ENCODE data around the gene ELMO1.
A peak's percentile ranks its signal among the peaks of the same experiment; 100 is the strongest.

ELMO1 gene

DNA sequence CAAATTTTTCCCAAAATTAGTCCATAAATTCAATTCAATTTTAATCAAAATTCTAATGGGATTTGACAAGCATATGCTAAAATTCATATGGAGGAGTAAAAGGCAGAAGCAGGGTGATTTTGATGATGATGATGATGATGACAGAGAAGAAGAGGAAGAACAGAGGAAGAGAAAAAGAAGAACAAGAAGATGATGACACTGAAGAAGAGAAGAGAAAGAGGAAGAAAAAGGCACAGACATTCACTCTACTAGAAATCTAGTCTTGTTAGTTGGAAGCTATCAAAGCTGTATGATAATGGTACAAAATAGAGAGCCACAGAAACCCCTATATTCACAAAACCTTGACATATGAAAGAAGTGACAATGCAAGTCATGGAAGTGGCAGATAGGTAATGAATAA, 157.9 kb downstream of the ELMO1 start:
- DNase-seq = no peak

DNA sequence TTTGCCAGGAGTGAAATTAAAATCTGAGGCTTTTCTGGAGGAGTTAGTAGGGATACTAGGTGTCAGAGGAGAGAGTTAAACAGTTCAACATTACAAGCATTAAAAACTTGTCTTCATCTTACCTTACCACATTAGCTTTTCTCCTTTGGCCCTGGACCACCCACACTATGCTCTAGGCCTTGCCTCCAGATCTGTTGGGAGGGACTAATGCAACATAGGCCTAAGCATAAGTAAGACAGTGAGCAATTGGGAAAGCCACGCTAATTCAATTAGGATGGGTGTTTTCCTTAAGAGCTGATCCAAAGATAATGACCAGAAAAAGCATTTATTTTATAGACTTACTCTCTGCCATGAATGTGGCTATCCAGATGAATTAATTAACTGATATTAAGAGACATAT, 158.9 kb downstream of the ELMO1 start:
- no peak for DNase-seq

DNA sequence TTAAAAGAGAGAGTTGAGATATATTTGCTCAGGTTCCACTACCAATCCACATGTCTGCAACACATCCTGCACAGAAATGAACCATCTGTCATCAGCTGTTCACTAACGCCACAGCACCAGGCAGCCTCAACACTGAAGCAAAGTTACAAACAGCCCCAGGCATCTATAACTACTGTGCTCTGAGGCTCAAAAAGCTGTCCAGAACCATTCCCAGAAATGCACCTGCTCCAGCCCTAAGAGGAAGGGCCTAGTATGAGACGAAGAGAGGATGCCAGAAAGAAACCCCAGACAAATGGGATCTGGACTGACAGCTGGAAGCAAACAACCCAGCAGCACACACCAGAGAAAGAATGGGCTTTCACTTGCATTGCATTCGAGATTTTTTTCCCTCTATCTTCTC, 159.3 kb downstream of the ELMO1 start:
- no peak for DNase-seq

DNA sequence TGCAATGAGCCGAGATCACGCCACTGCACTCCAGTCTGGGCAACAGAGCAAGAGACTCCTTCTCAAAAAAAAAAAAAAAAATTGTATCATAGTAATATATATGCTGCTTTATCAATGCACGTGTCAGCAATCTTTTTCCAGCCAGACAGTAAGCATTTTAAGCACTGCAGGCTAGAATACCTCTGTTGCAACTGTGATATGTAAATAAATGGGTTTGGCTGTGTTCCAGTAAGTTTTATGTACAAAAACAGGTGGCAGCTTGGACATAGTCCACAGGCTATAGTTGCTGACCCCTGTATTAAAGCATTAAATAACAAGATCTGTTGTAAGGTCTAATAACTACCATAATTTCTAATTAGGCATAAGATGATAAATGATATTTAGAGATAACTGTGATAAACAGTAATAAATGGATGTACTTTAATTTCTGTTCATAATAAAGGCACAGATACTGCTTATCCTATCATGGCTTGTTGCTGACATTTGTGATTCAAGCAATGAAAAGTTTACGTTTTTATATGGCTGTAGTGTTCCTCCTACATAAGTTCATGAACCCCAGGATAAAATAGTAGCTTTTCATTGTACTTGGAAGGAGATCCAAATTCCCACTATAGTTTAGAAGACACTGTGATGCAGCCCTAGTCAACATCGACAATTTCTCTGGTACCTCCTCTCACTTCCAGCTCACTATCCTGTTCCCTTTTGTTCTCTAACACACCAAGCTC, 161.4 kb downstream of the ELMO1 start:
- no peak for DNase-seq

DNA sequence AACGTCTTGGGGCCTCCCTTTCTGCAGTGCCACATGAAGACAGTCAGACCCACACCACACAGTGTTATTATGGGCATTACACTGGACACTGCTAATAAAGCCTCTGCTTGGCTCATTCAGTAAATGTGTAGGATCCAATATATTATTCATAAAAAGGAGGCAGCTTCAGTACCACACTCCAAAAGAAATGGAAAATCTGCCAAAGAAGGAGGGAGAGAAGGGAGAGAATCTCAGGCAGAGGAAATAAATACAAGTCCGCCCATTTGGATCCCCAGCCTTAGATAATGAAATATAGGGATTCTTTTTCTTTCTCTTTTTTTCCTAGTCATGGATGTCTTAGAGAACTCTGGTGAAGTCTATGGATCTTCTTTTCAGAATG, 162.2 kb downstream of the ELMO1 start:
- no peak for DNase-seq

DNA sequence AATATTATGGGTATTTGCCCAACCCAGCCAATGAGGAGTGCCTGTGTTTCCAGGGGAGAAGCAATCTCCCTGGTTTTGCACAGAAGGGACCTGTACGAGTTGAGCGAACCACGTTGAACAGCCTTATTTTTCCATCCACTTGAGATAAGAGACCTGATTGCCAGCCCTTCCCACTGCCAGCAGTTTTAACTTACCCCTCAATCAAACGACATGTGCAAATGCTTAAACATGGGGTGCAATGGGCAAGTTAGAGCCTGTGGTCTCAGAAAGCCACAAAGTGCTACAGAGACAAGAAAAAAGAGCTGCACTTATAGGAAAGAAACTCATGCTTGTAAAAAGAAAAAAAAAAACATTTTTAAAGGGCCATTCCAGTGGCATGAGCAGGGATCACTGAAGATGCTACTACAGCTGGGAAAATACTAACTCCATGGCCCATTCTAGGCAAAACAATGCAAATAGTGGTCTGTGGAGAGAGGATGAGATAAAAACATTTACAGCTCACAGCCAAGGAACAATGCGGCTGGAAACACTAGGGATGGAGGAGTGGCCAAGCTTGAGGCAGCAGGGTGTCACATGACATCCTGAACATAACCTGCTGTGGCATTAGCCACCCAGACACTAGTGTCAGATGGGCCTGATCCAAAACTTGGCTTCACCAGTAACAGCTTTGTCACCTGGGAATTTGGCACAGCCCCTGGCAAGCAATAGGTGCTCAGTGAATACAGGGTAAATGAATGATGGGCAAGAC, 162.8 kb downstream of the ELMO1 start:
- no peak for DNase-seq

DNA sequence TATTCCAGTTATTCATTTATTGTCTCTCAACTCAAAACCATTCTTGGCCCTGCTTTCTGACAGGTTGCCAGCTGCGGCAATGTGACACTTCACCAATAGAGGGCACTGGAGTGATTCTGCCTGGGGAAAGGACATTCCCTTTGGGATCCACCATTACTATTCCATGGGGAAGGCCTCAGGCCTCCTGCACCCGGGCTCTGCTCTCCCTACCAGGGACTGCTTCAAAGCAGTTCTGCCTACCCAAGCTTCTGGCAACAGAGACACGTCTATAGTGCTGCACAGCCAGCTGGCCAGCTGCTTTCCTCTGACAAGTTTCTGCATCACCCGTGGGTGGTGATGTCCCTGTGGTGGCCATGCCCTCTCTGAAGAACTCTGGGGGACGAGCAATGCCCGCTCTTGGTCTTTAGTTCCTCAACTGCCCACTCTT, 163.8 kb downstream of the ELMO1 start:
- DNase-seq = peak; percentile 18

DNA sequence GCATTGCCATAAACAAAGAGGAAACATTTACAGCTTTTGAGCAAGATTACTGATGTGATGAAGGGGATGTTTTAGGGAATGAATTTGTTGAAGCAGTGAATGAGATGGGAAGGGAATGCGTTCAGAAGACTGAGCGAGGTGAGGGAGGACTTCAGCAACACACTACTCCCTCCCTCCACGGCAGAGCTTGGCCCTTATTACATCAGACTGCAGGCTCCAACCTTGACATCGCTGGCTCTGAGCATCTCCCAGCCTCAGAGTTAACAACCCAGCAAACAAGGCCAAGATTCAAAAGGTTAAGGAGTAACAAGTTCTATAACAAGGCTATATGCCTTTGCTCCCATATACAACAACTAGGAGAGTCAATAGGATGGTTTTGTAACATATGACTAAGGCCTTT, 164.4 kb downstream of the ELMO1 start:
- DNase-seq = no peak

DNA sequence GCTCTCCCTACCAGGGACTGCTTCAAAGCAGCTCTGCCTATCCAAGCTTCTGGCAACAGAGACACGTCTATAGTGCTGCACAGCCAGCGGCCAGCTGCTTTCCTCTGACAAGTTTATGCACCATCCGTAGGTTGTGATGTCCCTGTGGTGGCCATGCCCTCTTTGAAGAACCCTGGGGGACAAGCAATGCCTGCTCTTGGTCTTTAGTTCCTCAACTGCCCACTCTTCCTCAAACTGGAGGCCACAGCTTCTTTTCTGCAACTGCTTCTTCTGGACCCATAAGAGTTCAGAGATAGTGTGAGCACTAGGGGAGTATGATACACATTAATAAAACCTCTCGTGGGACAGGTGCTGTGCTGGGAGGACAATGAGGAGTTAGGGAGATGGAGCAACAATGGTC, 164.9 kb downstream of the ELMO1 start:
- no peak for DNase-seq

DNA sequence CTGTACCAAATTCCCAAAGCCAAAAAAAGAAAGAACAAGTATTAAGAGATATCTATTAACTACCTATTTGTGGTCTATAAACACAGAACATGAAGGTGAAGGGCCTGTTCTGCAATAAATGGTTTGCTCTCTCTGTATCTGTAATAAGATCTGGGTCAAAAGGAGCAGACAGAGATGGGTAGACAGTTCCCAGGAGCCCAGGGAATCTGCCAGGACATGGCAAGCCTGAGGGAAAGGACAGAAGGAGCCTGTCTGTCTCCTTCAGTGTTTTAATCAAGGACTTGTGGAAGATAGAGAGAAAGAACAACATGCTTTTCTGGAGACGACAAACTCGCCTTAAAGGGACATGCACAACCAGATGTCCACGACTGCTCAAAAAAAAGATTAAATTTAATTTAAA, 165.7 kb downstream of the ELMO1 start:
- no peak for DNase-seq

DNA sequence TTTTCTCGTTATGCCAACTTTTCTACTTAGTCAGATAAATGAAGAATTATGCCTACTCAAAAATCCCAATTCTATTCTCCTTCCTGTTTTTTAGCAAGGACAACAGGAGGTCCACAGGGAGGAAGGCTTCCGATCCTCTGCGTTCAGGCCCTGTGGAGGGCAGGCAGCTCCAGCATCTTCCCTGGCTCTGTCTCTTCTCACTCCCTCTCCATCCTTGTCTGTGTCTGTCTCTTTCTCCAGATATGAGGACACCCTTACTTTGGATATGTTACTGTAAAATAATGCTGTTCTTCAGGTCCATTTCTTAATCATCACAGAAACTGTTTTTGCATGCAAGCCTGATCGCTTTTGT, 166.6 kb downstream of the ELMO1 start:
- no peak for DNase-seq

DNA sequence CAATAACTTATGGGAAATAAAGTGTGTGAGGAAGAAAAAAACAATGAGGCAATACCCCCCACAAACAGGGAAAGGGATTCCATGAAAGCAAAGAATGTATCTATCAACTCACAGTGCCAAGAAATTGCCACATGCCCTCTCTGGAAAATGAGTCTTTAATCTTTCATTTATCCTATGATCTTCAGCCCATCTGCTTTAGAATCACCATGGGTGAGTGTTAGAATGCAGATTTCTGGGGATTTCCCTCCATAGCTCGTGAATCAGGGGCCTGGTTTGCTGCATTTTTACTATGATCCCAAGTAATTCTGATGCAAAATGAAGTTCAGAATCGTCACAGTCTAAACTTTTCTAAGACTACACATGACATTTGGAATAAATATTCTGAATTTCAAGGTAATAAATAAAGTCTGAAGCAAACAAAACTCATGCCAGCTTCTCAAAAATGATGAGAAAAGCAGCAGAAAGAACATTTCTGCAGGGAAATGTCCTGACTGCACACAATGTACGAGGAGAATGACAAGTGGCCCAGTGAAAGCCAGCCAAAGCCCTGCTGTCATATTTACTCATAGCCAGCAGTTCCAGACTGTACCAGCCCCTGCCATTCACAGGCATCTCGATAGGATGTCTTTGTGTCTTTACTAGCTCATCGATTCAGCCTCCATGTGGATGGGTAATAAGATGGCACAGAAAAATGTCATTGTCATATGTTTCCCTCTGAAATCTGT, 167.1 kb downstream of the ELMO1 start:
- DNase-seq = no peak

DNA sequence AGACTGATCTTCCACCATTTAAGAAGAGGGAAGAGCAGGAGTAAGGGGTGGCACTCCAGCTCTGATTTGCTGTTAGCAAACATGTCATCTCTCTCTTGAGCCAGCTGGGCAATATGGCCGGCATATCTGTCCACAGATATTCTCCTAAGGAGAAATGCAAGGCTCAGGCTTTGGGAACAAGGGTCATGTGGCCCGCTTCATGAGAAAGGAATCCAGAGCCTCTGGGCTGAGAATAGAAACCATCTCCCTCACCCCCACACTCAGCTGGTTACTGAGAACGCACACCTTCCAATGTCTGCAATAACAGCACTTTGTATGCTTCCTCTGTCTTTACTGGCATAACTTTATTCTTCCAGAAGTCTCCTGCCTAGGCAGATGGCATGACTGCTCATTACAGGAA, 171.2 kb downstream of the ELMO1 start:
- no peak for DNase-seq

DNA sequence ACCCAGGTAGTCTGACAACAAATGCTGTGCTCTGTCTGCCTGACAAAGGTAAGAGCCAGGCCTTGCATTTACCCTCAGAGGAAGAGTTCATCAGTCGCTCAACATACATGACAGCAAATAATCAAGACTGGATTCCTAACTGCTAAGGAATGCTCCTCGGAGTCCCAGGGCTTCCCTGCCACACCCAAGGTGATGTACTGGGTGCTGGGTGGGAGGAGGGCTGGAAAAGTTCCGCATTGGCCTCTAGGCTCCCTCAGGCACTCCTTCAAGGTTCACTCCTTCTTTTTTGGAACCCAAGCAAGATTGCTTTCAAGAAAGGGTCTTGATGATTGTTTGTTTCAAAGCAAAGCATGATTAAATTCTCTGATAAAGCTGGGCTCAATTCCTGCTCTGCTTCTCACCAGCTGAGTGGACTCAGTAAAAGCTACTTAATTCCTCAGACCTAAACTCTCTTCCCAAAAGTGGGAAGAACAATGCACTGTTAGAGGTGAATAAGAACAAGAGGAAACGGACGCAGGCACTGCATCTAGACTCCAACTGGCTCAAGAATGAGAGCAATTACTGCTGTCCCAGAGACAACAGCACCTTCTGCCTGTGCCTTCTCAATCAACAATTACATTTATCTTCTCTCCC, 173.5 kb downstream of the ELMO1 start:
- DNase-seq = no peak

DNA sequence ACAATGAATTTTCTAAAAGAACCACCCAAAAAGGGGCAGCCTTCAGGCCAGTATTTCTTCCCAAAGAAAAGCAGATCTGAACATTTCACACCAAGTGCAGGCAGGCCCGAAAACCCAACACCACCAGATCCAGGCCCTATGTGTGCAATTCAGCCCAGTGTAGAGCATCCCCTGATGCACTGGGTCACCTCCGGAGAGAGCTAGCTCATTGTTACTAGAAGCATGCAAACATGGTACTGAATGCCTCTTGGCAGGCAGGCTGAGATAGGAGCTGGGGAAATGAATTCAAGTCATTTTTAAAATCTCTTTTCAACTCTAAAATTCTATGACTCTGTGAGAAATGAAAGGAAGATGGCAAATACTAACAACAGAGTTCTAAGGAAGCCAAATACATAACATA, 174.8 kb downstream of the ELMO1 start:
- no peak for DNase-seq

DNA sequence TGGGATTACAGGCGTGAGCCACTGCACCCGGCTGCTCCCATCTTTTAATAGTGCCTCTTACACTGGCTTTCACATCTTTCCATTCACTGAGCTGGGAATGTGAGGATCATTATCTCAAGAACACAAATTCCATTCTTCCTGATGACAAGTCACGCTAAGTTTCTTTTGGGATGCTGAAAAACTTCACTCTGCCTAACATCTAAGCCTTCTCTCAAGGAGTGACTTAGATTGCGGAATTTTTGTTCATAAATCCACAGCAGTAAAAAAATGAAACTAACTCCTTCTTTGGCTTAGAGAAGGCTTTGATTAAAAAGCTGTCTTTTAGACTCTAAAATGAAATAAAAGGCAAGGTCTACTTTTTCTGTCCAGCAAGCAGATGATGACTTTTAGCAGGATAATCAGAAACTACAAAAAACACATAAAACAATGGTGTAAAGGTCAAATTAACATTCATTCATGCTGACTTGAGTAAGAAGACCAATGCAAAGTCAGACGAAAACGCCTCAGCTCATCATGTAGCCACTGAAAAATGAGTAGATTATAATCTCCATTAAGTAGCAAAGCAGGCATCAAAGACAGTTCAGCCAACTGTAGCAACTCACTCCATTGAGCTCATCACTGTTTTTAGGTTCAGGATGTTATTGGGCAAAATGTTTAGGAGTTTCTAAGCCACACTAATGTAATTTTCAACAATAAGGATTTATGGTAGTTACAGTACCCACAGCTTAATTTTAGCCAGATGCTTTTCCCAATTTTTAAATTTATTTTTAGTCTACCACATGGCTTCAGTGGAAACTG, 178.8 kb downstream of the ELMO1 start:
- no peak for DNase-seq

DNA sequence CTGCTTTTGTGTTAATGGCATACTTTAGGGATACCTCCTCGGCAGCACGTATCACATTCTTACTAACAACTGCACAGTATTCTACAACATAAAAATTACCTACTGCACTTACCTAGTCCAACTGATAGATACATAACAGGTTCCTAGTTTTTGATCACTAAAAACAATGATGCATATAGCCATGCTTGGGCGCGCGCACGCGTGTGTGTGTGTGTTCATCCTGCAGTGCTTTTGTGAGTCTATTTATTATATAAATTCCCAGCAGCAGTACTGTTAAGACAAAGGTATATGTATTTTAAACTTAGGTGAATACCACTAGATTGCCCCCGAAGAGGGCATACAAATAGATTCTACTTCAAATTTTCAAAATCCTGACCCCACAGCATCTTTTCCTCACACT, 181.4 kb downstream of the ELMO1 start:
- DNase-seq = no peak

DNA sequence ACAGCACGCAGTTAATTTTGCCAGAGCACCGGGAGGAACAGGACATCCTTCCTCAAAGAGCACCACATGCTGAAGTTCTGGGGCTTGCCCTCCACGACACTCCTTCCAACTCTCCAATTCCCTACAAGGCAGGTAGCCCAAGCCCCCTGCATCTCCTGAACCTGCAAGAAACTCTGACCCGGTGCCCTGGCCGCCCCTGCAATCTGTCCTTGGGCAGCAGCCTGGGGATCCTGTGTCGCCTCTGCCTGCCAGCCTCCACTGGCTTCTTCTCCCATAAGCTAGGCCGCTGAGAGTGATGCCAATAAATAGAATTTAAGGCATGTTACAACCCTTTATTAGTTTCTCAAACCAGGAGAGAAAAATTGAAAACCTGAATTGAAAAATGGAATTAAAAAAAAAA, 182.8 kb downstream of the ELMO1 start:
- DNase-seq = no peak

DNA sequence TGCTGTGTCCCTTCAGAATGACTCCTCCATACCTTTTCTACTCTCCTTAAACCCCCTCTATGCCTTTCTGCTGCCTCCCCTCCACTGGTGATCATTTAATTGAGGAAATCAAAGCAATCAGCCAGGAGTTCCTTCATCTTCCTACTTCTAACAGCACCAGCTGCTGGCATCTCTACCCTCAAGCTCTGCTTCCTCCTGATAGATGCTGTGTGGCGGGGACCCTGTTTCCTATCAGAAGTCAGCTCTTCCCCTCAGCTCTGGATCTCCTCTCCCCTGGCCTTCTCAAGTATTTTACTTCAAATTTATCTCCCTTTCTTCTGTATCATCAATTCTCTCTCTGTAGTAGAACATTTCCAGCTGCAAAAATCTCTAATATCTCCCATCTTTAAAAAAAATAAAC, 183.7 kb downstream of the ELMO1 start:
- no peak for DNase-seq

DNA sequence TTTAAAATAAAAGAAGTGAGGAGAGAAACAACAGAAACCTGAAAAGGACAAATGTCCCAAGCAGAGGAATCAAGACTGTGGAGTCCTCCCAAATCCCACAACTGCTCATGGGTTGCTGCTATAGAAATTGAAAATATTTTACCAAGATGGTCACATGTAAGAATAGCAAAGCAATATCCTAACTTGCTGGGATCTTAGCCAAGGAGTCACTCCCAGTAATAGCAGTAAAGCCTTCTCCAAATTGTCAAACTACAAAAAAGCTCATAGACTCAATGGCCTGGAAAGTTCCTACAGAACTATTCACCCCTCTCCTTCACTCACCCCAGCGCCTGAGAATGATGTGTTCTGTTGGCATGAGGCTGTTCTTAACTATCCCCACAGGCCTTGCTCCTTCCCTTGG, 186.5 kb downstream of the ELMO1 start:
- no peak for DNase-seq

DNA sequence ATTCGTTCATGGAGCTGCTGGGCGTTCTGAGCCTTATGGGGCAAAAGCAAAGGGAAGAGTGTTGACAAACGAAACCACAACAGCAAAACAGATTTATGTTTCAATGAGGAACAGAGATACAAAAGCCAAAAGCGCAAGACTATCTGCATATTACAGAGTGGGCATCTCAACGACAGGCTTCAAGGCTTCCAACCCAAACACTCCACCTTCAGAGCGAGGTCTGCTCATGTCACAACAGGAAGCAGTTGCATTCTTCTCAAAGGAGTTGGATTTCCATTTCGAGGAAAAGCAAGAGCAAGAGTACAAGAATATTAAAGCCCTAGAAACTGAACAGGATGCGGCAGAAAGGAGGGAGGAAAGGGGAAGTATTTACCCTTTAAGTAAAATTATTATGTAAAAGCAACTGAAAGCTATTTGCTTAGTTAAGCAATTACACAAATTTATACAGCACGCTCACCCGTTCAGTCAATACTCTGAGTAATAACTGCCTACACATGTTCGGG, 189.3 kb downstream of the ELMO1 start:
- no peak for DNase-seq

DNA sequence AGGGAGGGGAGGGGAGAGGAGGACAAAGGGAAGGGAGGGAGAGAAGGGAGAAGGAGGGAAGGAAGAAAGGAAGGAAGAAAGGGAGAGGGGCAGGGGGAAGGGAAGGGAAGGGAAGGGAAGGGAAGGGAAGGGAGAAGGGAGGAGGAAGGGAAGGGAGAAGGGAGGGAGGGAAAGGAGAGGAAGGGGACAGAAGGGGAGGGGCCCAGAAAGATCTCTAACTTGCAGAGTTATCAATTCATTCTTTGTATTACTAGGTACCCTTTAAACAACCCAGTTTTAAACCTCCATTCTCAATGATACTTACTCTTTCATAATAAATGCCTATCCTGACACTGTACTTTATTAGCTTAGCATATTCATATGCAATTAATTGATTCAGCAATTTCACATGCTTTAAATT, 192.0 kb downstream of the ELMO1 start:
- DNase-seq = no peak
